ENCODE results near the gene TTC39C.

- TF ChIP-seq, protein P1, sequence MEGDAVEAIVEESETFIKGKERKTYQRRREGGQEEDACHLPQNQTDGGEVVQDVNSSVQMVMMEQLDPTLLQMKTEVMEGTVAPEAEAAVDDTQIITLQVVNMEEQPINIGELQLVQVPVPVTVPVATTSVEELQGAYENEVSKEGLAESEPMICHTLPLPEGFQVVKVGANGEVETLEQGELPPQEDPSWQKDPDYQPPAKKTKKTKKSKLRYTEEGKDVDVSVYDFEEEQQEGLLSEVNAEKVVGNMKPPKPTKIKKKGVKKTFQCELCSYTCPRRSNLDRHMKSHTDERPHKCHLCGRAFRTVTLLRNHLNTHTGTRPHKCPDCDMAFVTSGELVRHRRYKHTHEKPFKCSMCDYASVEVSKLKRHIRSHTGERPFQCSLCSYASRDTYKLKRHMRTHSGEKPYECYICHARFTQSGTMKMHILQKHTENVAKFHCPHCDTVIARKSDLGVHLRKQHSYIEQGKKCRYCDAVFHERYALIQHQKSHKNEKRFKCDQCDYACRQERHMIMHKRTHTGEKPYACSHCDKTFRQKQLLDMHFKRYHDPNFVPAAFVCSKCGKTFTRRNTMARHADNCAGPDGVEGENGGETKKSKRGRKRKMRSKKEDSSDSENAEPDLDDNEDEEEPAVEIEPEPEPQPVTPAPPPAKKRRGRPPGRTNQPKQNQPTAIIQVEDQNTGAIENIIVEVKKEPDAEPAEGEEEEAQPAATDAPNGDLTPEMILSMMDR (IDR thresholded peaks at IDR 0.05), result no peak
- TF ChIP-seq POLR2A (IDR thresholded peaks at IDR 0.05), result no peak
Measured at GRCh38 chr18:24161304-24161703, 146.8 kb downstream of the TTC39C start.
